GM21786 (cell line): ENCODE results near the gene ENDOU.
"Not testable (repeated sequence)": the region's sequence is repeated elsewhere in the genome, so short reads cannot be mapped to it uniquely, and the experiment has no call there.

Experiments used
- ATAC-seq: cut with Tn5 transposase; IDR thresholded peaks from one replicate; pipeline ENCODE4 v1.9.1; 2021; ENCODE audit not compliant: unreplicated experiment

The ENDOU gene

GRCh38 chr12:47700263-47700662 lies 25.0 kb downstream of the ENDOU start:
- ATAC-seq, result no peak

- no peak for ATAC-seq
Observed at GRCh38 chr12:47698631-47699030, 26.7 kb downstream of the ENDOU start.

GRCh38 chr12:47698055-47698454 lies 27.2 kb downstream of the ENDOU start:
- no peak for ATAC-seq

GRCh38 chr12:47689215-47689614 lies 36.1 kb downstream of the ENDOU start:
- no peak for ATAC-seq

GRCh38 chr12:47687636-47688035 lies 37.7 kb downstream of the ENDOU start:
- no peak for ATAC-seq

- no peak for ATAC-seq
Observed at GRCh38 chr12:47686645-47687240, 38.5 kb downstream of the ENDOU start.

- ATAC-seq, result no peak
Observed at GRCh38 chr12:47679785-47680184, 45.5 kb downstream of the ENDOU start.

- no peak for ATAC-seq
Observed at GRCh38 chr12:47672068-47672467, 53.2 kb downstream of the ENDOU start.

GRCh38 chr12:47667935-47668334 lies 57.4 kb downstream of the ENDOU start:
- ATAC-seq, result not testable (repeated sequence)
